Activated CD4-positive, alpha-beta T cell treated with anti-CD3 and anti-CD28 coated beads, Interleukin-2, amount 50 U/mL, for 4 hours (primary cell): ENCODE data around the gene NUDT4.
"Not testable (repeated sequence)": the region's sequence is repeated elsewhere in the genome, so short reads cannot be mapped to it uniquely, and the experiment has no call there.

Experiments used
- DNase-seq, 2 experiments: peaks; one replicate each; pipeline ENCODE4 v3.0.0-alpha.2; 2020

NUDT4 gene

GRCh38 chr12:93402333-93403311 lies 24.9 kb downstream of the NUDT4 start:
- DNase-seq: no peak

- DNase-seq: no peak
Measured at GRCh38 chr12:93403988-93404803, 26.5 kb downstream of the NUDT4 start.

- no peak for DNase-seq
Measured at GRCh38 chr12:93404961-93405849, 27.5 kb downstream of the NUDT4 start.

GRCh38 chr12:93407054-93407962 lies 29.6 kb downstream of the NUDT4 start:
- DNase-seq: no peak

- no peak for DNase-seq
Measured at GRCh38 chr12:93407963-93408283, 30.2 kb downstream of the NUDT4 start.

- DNase-seq: no peak
Measured at GRCh38 chr12:93408813-93409212, 31.1 kb downstream of the NUDT4 start.

- not testable (repeated sequence) for DNase-seq
Measured at GRCh38 chr12:93409343-93410187, 31.8 kb downstream of the NUDT4 start.

GRCh38 chr12:93411060-93411459 lies 33.3 kb downstream of the NUDT4 start:
- not testable (repeated sequence) for DNase-seq

GRCh38 chr12:93412396-93412795 lies 34.7 kb downstream of the NUDT4 start:
- DNase-seq: not testable (repeated sequence)

GRCh38 chr12:93413064-93413463 lies 35.3 kb downstream of the NUDT4 start:
- no peak for DNase-seq

GRCh38 chr12:93415723-93416464 lies 38.2 kb downstream of the NUDT4 start:
- no peak for DNase-seq

- DNase-seq: no peak
Measured at GRCh38 chr12:93417967-93418480, 40.3 kb downstream of the NUDT4 start.

- DNase-seq: no peak
Measured at GRCh38 chr12:93419388-93420034, 41.8 kb downstream of the NUDT4 start.

- DNase-seq: no peak
Measured at GRCh38 chr12:93422050-93422449, 44.3 kb downstream of the NUDT4 start.

GRCh38 chr12:93425736-93426411 lies 48.1 kb downstream of the NUDT4 start:
- DNase-seq: no peak

GRCh38 chr12:93426412-93426805 lies 48.7 kb downstream of the NUDT4 start:
- no peak for DNase-seq

- no peak for DNase-seq
Measured at GRCh38 chr12:93427779-93428564, 50.2 kb downstream of the NUDT4 start.

GRCh38 chr12:93429448-93429847 lies 51.7 kb downstream of the NUDT4 start:
- DNase-seq: no peak
